Activated CD4-positive, alpha-beta memory T cell treated with anti-CD3 and anti-CD28 coated beads, Interleukin-2, amount 10 ng/mL, durations not matched to agents 7 days and 5 days (primary cell): Measurements from ENCODE around the gene ZNF768. TPM values are rescaled to one million over a fixed set of nuclear protein-coding genes. Genes with fewer than 3 reads are reported as not detected.
A peak's percentile ranks its signal among the peaks of the same experiment; 100 is the strongest.

Source experiments
- CTCF ChIA-PET: fragments of 350-600 bp; sonication (Branson Sonifier 250); formaldehyde crosslinking; loops from one replicate; lab custom pipeline; 2021; ENCODE audit warnings: antibody characterized with exemption, inconsistent platforms; lab: Charles Lee
- POLR2A ChIA-PET: fragments of 350-600 bp; sonication (Branson Sonifier 250); formaldehyde crosslinking; loops from one replicate; lab custom pipeline; 2021; ENCODE audit warnings: antibody characterized with exemption; lab: Charles Lee
- DNase-seq: peaks from one replicate; pipeline ENCODE4 v3.0.0-alpha.2; 2020
- H3K27ac Mint-ChIP-seq: one replicate; pipeline ENCODE4 v1.8.0; 2021; ENCODE audit warnings: mild to moderate bottlenecking, mixed read lengths
- H3K27me3 Mint-ChIP-seq: one replicate; pipeline ENCODE4 v1.8.0; 2021; ENCODE audit warnings: mixed read lengths
- H3K36me3 Mint-ChIP-seq: one replicate; pipeline ENCODE4 v1.8.0; 2021; ENCODE audit warnings: low read depth, mixed read lengths
- H3K4me1 Mint-ChIP-seq: one replicate; pipeline ENCODE4 v1.8.0; 2021; ENCODE audit warnings: mixed read lengths
- H3K4me3 Mint-ChIP-seq: one replicate; pipeline ENCODE4 v1.8.0; 2021; ENCODE audit warnings: mild to moderate bottlenecking, mixed read lengths
- H3K9me3 Mint-ChIP-seq: one replicate; pipeline ENCODE4 v1.8.0; 2021; ENCODE audit warnings: mixed read lengths
- total RNA-seq, 2 experiments: library from RNA; stranded (reverse); gene quantifications; one replicate each; pipeline ENCODE4 v1.2.3, GENCODE V29; 2021

Gene ZNF768
- total RNA-seq, 2 experiments from 2014 or later: 5.9 to 6.0 TPM

GRCh38 chr16:30519120-30520049 lies 7.0 kb downstream of the ZNF768 start:
- POLR2A ChIA-PET: interaction anchor here (1.0 to 3.1 kb wide), 10 partner anchors 10 to 89 kb away, joined by 3 to 20 read pairs (median 3); partner anchors contain the start of genes ZNF747 and ZNF764
- H3K4me3 Mint-ChIP-seq: no peak overlapping the region

GRCh38 chr16:30518552-30518951 lies 7.8 kb downstream of the ZNF768 start:
- no peak for DNase-seq
- POLR2A ChIA-PET: interaction anchor here (1.0 to 3.1 kb wide), 11 partner anchors 8 to 90 kb away, joined by 3 to 20 read pairs (median 4); partner anchors contain the start of genes ZNF747 and ZNF764
- Mint-ChIP-seq H3K4me3 (no peak overlapping the region), H3K27ac (no peak overlapping the region), H3K4me1 (peaks cover 21% of the 10 kb centered on the region), H3K9me3 (no peaks in the 10 kb centered on the region), H3K27me3 (no peaks in the 10 kb centered on the region), H3K36me3 (peaks cover 76% of the 10 kb centered on the region)
- CTCF ChIA-PET: interaction anchor here (0.7 to 2.3 kb wide), 6 partner anchors 9 to 111 kb away, joined by 3 to 8 read pairs (median 3); partner anchors contain the start of gene DCTPP1

More at GRCh38 chr16:30519120-30520049, 7.0 kb downstream of the ZNF768 start:
- no peak for DNase-seq
- Mint-ChIP-seq H3K27me3 (no peaks in the 10 kb centered on the region), H3K36me3 (peaks cover 71% of the 10 kb centered on the region), H3K4me1 (peaks cover 21% of the 10 kb centered on the region), H3K27ac (no peak overlapping the region), H3K9me3 (no peaks in the 10 kb centered on the region)
- CTCF ChIA-PET: interaction anchor here (1.2 to 2.3 kb wide), 4 partner anchors 70 to 110 kb away, joined by 3 to 8 read pairs (median 4); partner anchors contain the start of gene DCTPP1

GRCh38 chr16:30515275-30515674 lies 11.1 kb downstream of the ZNF768 start:
- no peak overlapping the region for H3K27ac Mint-ChIP-seq
- CTCF ChIA-PET: no interaction called here
- H3K4me1 Mint-ChIP-seq: peaks cover 26% of the 10 kb centered on the region
- no peaks in the 10 kb centered on the region for H3K9me3 Mint-ChIP-seq
- H3K27me3 Mint-ChIP-seq: no peaks in the 10 kb centered on the region
- POLR2A ChIA-PET: no interaction called here
- no peak for DNase-seq
- H3K4me3 Mint-ChIP-seq: no peak overlapping the region
- peaks cover 88% of the 10 kb centered on the region for H3K36me3 Mint-ChIP-seq

- DNase-seq: no peak
- H3K27ac Mint-ChIP-seq: peak overlapping the region; percentile 49
- H3K4me1 Mint-ChIP-seq: peaks cover 11% of the 10 kb centered on the region
- no peak overlapping the region for H3K4me3 Mint-ChIP-seq
- no peaks in the 10 kb centered on the region for H3K27me3 Mint-ChIP-seq
- POLR2A ChIA-PET: interaction anchor here (0.9 to 7.6 kb wide), 9 partner anchors 7 to 99 kb away, joined by 3 to 78 read pairs (median 6); partner anchors contain the start of gene ZNF689
- H3K36me3 Mint-ChIP-seq: peaks cover 74% of the 10 kb centered on the region
- CTCF ChIA-PET: interaction anchor here (1.1 to 1.9 kb wide), 3 partner anchors 61 to 91 kb away, joined by 3 to 8 read pairs (median 3); partner anchors contain the start of gene DCTPP1
- H3K9me3 Mint-ChIP-seq: no peaks in the 10 kb centered on the region
Observed at GRCh38 chr16:30511509-30511908, 14.9 kb downstream of the ZNF768 start.

GRCh38 chr16:30510376-30510938 lies 15.9 kb downstream of the ZNF768 start:
- Mint-ChIP-seq H3K27ac (no peak overlapping the region), H3K4me1 (peaks cover 11% of the 10 kb centered on the region)

GRCh38 chr16:30509081-30509765 lies 17.1 kb downstream of the ZNF768 start:
- Mint-ChIP-seq H3K9me3 (no peaks in the 10 kb centered on the region), H3K27ac (peak overlapping the region; percentile 19), H3K4me1 (peaks cover 9% of the 10 kb centered on the region), H3K36me3 (peaks cover 68% of the 10 kb centered on the region), H3K4me3 (no peak overlapping the region), H3K27me3 (no peaks in the 10 kb centered on the region)
- DNase-seq: no peak
- POLR2A ChIA-PET: interaction anchor here (1.0 to 7.6 kb wide), 4 partner anchors 9 to 16 kb away, joined by 3 to 78 read pairs (median 12); no protein-coding TSS in a partner anchor
- CTCF ChIA-PET: interaction anchor here (1.0 to 1.5 kb wide), 4 partner anchors 79 to 120 kb away, joined by 3 to 7 read pairs (median 4); partner anchors contain the start of gene DCTPP1

More at GRCh38 chr16:30510376-30510938, 15.9 kb downstream of the ZNF768 start:
- peaks cover 69% of the 10 kb centered on the region for H3K36me3 Mint-ChIP-seq
- ChIA-PET POLR2A (interaction anchor here (0.6 to 7.6 kb wide), 13 partner anchors 8 to 100 kb away, joined by 3 to 78 read pairs (median 5); partner anchors contain the start of gene ZNF689), CTCF (interaction anchor here (0.6 to 1.9 kb wide), 6 partner anchors 8 to 105 kb away, joined by 3 to 8 read pairs (median 3); partner anchors contain the start of gene DCTPP1)
- H3K27me3 Mint-ChIP-seq: no peaks in the 10 kb centered on the region
- H3K4me3 Mint-ChIP-seq: no peak overlapping the region
- DNase-seq: no peak
- no peaks in the 10 kb centered on the region for H3K9me3 Mint-ChIP-seq

GRCh38 chr16:30503403-30504296 lies 22.7 kb downstream of the ZNF768 start:
- CTCF ChIA-PET: no interaction called here
- H3K9me3 Mint-ChIP-seq: no peaks in the 10 kb centered on the region
- DNase-seq: no peak
- H3K27ac Mint-ChIP-seq: peak overlapping the region; percentile 40
- peaks cover 51% of the 10 kb centered on the region for H3K36me3 Mint-ChIP-seq
- no peak overlapping the region for H3K4me3 Mint-ChIP-seq
- H3K27me3 Mint-ChIP-seq: no peaks in the 10 kb centered on the region
- H3K4me1 Mint-ChIP-seq: peaks cover 12% of the 10 kb centered on the region
- POLR2A ChIA-PET: no interaction called here

- ChIA-PET CTCF (interaction anchor here (1.1 to 2.2 kb wide), 4 partner anchors 16 to 116 kb away, joined by 3 to 10 read pairs (median 5); partner anchors contain the start of gene DCTPP1), POLR2A (interaction anchor here (1.1 to 19.7 kb wide), 11 partner anchors 10 to 69 kb away, joined by 3 to 185 read pairs (median 7); partner anchors contain the start of genes DCTPP1 and ITGAL)
- Mint-ChIP-seq H3K9me3 (no peaks in the 10 kb centered on the region), H3K27ac (no peak overlapping the region), H3K4me1 (peaks cover 16% of the 10 kb centered on the region), H3K4me3 (no peak overlapping the region), H3K27me3 (no peaks in the 10 kb centered on the region), H3K36me3 (peaks cover 56% of the 10 kb centered on the region)
- no peak for DNase-seq
Observed at GRCh38 chr16:30499284-30499683, 27.1 kb downstream of the ZNF768 start.

- no peaks in the 10 kb centered on the region for H3K27me3 Mint-ChIP-seq
- ChIA-PET POLR2A (interaction anchor here (0.8 to 19.7 kb wide), 8 partner anchors 15 to 114 kb away, joined by 3 to 185 read pairs (median 4); partner anchors contain the start of genes ITGAL and SEPHS2), CTCF (interaction anchor here (1.0 to 2.1 kb wide), 2 partner anchors 65 to 121 kb away, joined by 4 to 5 read pairs; partner anchors contain the start of gene DCTPP1)
- DNase-seq: no peak
- peaks cover 63% of the 10 kb centered on the region for H3K36me3 Mint-ChIP-seq
- H3K4me3 Mint-ChIP-seq: no peak overlapping the region
- H3K9me3 Mint-ChIP-seq: no peaks in the 10 kb centered on the region
- peaks cover 36% of the 10 kb centered on the region for H3K4me1 Mint-ChIP-seq
- peak overlapping the region; percentile 62 for H3K27ac Mint-ChIP-seq
Observed at GRCh38 chr16:30494709-30495108, 31.7 kb downstream of the ZNF768 start.

GRCh38 chr16:30493941-30494488 lies 32.4 kb downstream of the ZNF768 start:
- Mint-ChIP-seq H3K27ac (peak overlapping the region; percentile 62), H3K4me1 (peaks cover 39% of the 10 kb centered on the region), H3K36me3 (peaks cover 64% of the 10 kb centered on the region), H3K27me3 (no peaks in the 10 kb centered on the region), H3K9me3 (no peaks in the 10 kb centered on the region), H3K4me3 (no peak overlapping the region)
- ChIA-PET CTCF (interaction anchor here (0.7 to 2.1 kb wide), 4 partner anchors 44 to 122 kb away, joined by 3 to 5 read pairs (median 4); partner anchors contain the start of gene DCTPP1), POLR2A (interaction anchor here (1.1 to 19.7 kb wide), 5 partner anchors 14 to 31 kb away, joined by 3 to 185 read pairs (median 4); partner anchors contain the start of gene ITGAL)
- no peak for DNase-seq
